Stimulated activated naive CD8-positive, alpha-beta T cell treated with anti-CD3 and anti-CD28 coated beads, Interleukin-15, Interleukin-2, amounts not matched to agents 100 U/mL and 50 U/mL, for 24 hours (primary cell): ENCODE results near the gene CHAMP1.

Experiments used
- ATAC-seq: fragments of 150-1000 bp; cut with Tn5 transposase; one replicate; pipeline ENCODE4 v1.10.0; 2021
- DNase-seq: peaks from one replicate; pipeline ENCODE4 v3.0.0; 2021

Gene CHAMP1, protein sequence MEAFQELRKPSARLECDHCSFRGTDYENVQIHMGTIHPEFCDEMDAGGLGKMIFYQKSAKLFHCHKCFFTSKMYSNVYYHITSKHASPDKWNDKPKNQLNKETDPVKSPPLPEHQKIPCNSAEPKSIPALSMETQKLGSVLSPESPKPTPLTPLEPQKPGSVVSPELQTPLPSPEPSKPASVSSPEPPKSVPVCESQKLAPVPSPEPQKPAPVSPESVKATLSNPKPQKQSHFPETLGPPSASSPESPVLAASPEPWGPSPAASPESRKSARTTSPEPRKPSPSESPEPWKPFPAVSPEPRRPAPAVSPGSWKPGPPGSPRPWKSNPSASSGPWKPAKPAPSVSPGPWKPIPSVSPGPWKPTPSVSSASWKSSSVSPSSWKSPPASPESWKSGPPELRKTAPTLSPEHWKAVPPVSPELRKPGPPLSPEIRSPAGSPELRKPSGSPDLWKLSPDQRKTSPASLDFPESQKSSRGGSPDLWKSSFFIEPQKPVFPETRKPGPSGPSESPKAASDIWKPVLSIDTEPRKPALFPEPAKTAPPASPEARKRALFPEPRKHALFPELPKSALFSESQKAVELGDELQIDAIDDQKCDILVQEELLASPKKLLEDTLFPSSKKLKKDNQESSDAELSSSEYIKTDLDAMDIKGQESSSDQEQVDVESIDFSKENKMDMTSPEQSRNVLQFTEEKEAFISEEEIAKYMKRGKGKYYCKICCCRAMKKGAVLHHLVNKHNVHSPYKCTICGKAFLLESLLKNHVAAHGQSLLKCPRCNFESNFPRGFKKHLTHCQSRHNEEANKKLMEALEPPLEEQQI

DNA sequence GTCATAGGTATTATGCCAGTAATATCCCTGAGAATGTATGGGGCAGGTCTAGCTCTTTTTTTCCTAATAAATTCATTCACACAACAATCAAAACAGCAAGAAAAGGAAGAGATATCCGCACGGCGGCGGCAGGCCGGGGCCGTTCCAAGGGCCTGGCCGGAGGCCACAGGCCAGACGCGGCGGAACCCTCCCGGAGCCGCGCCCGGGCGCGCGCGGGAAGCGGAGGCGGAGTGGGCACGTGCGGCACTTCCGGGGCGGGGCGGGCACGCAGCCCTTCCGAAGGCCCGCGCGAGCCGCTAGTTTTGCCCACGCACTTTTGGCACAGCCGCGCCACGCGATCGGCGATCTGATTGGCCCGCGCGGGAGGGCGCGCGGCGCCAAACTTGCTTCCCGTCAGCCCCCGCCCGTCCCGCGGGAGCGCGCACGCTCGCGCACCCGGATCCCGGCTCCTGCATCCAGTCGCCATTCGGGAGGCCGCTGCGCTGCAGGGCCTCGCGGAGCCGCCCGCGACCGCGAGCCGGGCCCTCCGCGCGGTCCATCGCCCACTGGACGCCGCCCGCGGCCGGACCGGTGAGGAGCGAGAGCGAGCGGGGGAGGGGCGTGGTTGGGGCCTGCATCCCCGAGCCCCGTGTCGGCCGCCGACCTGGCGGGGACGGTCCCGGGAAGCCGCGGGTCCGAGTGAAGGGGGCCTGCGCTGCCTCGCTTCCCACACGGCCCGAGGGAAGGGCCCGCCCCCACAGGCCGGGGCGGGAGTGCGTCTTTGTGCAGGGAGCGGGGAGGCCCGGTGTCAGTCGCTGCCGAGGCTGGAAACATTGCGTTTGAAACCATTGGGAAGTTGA is at the start of gene CHAMP1:
Gene CHAMP1, plus strand, starts transcription at position 430 of the 839 bp plus-strand sequence. CDS start 9,340 bp downstream, outside the sequence.
- DNase-seq (peak; percentile 95), ATAC-seq (peak; percentile 90)

DNA sequence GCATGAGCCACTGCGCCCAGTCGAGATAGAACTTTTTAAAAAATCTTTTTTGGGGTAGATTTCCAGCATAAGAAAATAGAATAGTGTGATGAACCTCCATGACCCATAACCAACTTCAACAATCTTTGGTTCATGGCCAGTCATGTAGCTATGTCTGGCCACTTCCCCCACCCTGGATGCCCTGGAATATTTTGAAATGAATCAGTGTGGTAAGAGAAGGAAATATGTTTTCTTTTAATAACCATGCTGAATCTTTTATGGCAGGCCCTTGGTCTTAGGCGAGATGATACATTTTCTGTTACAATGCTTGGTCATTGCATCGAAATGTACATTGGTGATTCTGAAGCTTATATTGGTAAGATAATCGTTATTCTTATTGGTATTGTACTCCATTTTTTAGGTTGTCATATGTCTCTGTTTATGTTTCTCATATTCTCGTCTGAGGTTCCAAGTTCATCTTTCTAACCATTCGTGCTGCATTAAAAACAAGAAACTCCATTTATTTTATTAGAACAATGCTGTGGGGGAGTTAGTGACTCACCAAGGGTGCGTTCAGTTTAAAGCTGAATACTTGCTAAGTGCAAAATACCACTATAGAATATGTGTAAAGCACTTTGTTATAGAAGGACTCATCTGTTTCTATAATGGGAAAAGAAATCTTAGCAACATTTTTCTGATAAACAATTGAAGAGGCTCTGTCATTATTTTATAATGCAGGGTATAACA is 49.3 kb upstream of the CHAMP1 start:
- no peak for ATAC-seq
- DNase-seq, result no peak

DNA sequence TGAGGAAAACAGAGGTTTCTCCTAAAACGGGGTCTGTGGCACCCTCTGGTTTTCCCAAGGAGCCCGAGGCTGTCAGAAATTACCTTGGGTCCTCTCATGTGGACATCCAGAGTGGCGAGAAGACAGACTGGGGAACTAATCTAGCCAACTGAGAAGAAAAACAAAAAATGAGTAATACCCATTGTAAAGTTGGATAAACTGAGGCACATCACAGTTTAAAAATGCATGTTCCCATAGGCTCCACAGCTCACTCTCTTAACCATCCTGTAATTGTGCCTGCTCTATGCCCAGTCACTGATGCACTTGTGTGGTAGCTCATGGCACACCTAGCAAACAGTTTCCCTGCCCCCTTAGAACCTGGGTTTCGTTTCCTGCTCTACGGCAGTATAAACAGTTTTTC is 48.1 kb upstream of the CHAMP1 start:
- ATAC-seq (no peak), DNase-seq (no peak)

DNA sequence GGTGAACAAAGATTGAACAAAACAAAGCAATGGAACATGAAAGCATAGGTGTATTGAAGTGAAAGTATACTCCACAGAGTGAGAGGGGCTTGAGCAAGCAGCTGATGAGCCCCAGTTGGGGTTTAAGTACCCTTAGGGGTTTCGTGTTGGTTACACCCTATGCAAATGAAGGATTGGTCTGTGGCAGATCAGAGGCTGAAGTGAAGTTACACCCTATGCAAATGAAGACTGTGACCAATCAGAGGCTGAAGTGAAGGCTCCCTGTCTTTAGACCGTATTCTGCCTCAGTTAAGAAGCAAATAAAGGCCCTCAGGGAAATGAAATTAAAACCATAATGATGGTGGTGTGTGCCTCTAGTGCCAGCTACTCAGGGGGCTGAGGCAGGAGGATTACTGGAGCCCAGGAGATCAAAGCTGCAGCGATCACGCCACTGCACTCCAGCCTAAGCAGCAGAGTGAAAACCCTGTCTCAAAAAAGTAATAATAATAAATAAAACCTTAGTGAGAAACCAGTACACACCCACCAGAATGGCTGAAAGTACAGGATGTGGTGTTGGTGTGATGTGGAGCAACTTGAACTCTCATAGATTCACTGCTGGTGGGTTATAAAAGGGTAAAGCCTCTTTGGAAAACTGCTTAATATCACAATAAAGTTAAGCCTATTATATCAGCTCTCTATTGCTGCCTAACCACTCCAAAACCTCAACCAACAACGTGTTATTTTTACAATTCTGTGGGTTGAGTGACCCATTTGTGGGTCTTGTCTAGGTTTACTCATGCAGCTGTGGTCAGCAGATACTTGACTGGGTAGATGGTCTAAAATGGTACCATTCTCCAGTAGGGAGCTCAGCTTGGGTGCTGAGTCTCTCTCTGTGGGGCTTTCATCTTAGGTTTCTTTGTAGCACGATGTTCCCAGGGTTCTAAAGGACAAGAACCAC is 45.7 kb upstream of the CHAMP1 start:
- ATAC-seq (peak; percentile 70), DNase-seq (no peak)

DNA sequence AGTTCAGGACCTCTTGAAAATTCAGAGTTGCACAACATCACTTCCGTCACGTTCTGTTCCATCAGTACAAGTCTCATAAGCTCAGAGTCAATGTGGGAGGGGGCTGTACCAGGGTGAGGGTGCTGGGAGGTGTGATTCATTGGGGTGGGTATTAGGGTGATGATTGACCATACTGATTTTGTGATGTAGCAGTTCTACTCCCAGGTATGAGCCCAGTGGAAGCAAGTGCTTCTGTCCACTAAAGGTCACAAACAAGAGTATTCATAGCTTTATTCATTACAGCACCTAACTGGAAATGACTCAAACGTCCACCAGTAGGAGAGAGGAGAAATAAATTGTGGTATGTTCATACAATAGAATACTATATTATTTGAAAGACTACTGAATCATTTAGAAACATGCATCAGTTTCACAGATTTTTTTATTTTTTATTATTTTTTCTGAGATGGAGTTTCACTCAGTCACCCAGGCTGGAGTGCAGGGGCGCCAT is 45.0 kb upstream of the CHAMP1 start:
- no peak for DNase-seq
- ATAC-seq, result peak; percentile 38

DNA sequence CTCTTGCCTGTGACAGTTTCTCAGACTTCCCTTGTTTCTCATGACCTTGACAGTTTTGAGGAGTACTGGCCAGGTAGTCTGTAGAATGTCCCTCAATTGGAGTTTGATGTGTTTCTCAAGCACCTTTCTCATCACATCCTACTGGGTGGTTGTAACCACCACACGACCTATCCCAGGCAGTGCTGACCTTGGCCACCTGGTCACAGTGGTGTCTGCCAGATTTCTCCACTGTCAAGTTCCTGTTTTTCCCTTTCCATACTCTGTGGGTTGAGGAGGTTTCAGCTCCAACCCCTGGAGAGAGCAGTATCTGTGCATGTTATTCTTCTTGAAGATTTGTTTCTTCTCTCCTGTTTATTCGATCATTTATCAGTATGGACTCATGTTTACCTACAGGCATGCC is 41.3 kb upstream of the CHAMP1 start:
- DNase-seq, result no peak
- ATAC-seq, result no peak

DNA sequence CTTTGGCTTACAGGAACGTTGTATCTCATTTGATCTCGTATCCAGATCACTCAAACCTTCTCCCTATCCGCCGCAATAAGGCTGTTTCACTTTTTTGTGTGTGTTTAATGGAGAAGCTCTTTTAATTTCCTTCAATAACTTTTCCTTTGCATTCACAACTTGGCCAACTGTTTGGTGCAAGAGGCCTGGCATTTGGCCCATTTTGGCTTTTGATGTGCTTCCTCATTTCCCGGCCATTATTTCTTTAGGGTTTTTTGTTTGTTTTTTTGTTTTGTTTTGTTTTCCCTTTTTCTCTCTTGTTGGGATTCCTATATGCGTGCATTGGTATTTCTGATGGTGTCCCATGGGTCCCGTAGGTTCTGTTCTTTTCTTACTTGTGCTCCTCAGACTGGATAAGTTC is 39.0 kb upstream of the CHAMP1 start:
- ATAC-seq, result no peak
- DNase-seq, result no peak

DNA sequence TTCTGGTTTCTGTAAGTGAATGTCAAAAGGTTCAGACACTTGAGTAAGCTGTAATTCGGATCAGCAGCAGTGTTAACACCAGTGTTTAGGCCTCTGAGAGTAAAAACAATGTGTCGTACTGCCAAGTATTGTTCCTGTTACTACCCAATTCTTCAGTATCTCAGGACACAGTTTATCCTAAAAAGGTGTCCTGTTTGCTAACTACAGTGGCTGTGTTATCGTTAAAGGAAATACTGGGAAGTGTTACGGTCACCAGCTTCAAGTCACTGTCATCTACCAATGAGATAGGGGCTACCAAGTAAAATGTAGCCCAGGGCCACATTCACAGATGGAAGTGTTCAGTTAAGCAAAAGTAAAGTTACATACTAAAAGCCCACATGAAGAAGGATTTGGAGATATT is 35.2 kb upstream of the CHAMP1 start:
- DNase-seq, result no peak
- no peak for ATAC-seq

DNA sequence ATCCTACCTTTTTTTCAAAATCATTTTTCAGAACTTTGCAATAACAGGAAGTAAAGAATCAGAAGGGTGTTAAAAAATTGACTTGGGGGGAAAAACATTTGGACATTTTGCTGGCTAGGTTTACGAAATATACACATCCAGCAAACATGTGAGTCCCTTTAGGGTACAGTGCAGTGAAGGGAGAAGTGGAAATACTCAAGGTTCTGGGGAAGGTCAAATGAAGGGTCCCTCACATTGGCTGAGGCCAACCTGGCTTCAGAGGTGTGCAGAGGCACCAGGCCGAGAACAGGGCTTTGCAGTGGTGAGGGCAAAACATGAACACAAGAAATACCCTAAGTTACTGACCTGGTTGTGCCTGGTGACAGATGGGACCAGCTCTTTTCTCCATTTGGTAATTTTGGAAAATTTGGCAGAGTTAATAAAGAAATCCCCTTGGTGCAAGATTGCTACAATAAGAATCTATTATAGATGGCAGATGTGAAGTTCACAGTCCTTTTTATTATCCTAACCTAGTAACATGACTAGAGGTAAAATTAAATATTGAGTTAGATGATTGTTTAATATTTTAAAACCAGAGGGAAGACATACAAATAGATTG is 34.4 kb upstream of the CHAMP1 start:
- DNase-seq (peak; percentile 20), ATAC-seq (no peak)

DNA sequence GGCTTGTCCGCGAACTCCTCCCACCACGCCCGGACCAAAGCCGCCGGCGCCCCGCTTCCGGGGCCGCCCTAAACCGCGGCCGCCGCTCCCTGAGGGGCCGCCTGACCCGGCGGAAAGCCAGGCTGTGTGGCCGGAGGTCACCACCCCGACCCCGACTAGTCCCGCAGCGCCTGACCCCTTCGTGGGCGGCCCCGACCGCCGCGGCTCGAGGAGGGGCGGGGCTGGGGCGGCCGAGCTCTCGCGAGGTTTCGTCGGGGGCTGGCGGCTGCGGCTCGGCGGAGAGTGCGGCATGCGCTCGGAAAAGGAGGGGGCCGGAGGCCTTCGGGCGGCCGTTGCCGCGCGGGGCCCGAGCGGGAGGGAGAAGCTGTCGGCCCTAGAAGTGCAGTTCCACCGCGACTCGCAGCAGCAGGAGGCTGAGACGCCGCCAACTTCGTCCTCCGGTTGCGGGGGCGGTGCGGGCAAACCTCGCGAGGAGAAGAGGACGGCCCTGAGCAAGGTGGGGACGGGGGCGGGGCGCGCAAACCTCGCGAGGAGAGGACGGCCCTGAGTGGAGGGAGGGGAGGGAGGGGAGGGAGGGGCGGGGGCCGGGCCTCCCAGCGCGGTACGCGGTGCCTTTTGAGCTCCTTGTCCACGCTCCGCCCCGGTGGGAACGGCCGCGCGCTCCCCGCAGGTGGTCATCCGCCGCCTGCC is 32.8 kb upstream of the CHAMP1 start, which contains the start of gene UPF3A:
Gene UPF3A, plus strand, starts transcription at position 251 of the 690 bp plus-strand sequence. Its CDS starts 39 bp downstream, at position 290.
- peak; percentile 91 for DNase-seq
- peak; percentile 84 for ATAC-seq

DNA sequence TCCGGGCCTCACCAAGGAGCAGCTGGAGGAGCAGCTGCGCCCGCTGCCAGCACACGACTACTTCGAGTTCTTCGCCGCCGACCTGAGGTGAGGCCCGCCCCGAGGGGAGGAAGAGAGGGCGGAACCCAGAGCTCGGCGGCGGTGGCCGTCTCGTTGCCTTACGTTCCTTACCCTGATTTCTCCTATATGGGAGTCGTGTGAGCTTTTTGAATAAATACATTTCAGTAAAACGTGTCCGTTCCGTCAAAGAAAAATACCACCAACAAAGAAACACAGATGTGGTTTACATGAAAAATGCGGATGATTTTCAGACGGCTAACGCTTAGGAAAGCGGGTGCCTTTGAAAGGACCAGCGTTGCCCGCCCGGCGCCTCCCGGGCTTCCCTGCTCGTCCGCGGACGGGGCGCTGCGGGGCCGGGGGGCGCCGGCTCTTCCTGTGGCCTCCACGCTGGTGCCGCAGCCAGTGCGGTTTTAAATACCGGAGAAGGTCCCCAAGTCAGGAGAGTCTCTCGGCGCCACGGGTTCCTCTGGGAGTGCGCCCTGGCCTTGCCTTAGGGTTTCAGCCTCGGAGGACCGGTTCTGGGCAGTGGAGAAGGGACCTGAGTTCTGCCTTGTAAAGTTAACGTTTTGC is 32.1 kb upstream of the CHAMP1 start:
- ATAC-seq, result peak; percentile 70
- DNase-seq, result peak; percentile 74

DNA sequence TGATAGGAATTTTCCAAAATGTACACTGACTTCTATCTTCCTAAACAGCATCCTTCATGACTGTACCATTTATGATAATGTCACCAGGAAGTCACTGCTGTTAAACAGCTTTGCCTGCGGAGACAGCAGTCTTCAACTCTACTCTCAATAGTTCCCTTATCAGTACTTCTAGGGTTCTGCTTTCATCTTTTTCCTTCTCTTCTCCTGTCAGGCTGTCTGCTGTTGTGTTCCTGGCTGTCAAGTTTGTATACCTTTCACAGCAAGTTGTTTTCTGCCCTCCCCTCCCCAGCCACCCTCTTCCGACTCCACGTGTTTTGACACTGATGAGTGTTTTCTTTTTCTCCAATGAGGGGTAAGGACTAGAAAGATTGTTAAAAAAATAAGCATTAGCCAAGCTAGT is 30.7 kb upstream of the CHAMP1 start:
- ATAC-seq (no peak), DNase-seq (no peak)

DNA sequence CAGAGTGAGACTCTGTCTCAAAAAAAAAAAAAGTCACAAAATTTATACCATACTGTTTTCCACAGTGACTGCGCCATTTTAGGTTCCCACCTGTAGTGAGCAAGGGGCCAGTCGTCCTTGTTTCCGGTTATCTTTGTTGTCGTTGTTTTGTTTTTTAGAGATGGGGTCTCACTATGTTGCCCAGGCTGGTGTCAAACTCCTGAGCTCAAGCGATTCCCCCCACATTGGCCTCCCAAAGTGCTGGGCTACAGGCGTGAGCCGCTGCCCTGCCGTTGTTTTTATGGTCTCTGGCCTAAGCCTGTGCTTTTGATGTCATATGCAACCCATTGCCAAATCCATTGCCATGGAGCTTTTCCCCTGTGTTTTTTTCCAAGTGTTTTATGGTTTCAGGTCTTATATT is 29.6 kb upstream of the CHAMP1 start:
- ATAC-seq (no peak), DNase-seq (no peak)

DNA sequence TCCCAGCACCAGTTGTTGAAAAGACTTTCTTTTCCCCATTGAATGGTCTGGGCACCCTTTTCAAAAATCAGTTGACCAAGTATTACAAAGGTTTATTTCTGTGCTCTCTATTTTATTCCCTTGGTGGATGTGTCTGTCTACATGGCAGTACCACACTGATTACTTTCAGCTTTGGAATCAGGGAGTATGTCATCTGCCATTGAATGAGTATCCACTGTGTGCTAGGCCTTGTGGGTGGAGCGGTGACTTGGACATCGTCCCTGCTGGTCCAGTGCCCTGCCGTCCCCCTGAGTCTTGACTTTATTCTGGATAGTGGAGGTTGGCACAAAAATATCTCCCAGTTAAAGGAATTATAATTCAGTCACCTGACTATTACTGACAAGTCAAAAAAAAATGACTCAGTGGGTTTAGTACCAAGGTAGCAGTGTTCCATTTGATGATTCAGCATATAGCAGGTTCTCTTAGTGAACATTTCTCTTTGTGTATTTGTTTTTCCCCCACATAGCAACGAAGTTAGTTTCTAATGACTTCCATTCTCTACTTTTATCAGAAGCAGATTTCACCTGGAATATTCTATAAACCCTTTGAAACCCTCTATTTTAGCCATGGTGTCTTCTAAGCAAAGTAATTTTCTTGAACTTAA is 29.0 kb upstream of the CHAMP1 start:
- no peak for DNase-seq
- ATAC-seq, result no peak

DNA sequence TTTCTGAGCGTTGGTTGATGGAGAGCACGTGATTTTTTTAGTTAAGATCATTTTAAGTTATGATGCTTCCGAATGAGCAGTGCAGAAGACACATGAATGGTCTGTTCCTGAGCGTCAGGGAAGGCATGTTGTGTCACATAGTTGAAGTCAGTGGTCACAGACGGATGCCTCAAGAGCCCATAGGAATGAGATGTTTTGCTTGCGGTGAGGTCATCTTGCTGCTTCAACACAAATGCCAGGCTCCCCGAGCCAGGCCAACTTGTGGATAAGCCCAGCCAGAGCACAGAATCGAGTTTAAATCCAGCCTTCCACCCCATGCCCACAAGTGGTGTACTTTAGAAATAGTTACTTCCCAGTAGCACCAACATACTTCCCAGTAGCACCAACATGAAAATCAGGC is 27.5 kb upstream of the CHAMP1 start:
- no peak for ATAC-seq
- DNase-seq, result no peak

DNA sequence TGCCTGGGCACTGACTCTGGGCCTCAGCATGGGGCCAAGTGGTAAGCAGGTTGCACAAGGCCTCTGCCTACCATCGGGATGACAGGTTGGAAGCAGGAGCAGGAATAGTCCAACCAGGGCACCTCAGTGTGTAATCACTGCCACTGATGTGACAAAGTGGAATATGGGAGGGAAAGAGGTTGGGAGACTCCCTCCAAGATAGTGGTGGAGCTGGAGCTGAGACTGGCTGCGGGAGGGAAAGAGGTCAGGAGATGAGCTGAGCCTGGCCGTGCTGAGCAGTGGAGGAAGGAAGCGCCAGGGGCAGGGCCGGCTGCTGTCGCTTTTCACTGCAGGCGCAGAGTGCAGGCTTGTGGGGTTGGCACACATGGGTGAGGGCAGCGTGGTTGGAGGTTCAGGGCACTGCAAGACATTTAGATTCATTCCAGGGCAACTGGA is 26.1 kb upstream of the CHAMP1 start:
- no peak for DNase-seq
- no peak for ATAC-seq

DNA sequence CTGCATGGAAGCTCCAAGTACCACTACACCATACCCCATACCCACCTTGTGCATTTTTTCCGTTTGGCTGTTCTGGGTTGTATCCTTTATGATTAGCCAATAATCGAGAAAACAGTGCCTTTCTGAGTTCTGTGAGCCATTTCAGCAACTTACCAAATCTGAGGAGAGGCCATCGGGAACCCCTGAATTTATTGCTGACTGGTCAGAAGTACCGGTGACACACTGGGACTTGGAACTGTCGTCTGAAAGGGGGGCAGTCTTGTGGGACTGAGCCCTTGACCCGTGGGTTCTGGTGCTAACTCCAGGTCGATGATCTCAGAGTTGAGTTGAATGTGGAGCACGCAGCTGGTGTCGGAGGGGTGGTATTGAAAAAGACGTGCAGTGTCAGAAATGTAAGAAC is 17.9 kb upstream of the CHAMP1 start:
- DNase-seq, result no peak
- no peak for ATAC-seq

DNA sequence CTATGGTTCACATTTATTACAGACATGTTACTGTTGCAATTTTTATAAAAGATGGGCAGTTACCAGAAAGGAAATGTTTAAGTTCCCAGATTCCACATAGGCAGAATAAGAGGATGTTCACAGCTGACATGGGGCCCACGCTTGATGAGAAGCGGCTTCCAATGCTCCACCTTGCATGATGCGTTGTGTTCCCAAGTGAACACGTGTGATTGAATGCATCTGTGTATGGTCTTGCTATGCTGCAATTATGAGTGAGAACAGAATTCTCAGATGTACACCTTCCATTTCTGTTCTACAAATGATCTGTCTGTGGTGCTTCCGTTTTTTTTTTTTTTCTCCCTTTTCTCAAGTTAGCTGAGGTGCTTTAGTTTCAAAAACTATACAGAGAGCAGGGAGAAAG is 17.4 kb upstream of the CHAMP1 start:
- ATAC-seq (no peak), DNase-seq (no peak)
